NB4 (cell line): Measurements from ENCODE around the gene SRGAP1.
"Not testable (repeated sequence)": the region's sequence is repeated elsewhere in the genome, so short reads cannot be mapped to it uniquely, and the experiment has no call there.

Experiments
- DNase-seq: peaks from one replicate; pipeline ENCODE4 v3.0.0; 2010; ENCODE audit warnings: low read depth
- H3K4me3 ChIP-seq: one replicate; pipeline ENCODE4 v1.5.1; 2011; ENCODE audit warnings: mild to moderate bottlenecking, low read depth, low read length, moderate library complexity
- CTCF ChIP-seq: IDR thresholded peaks from one replicate; pipeline ENCODE4 v1.5.1; 2012; ENCODE audit warnings: low read depth, low read length
- MAX ChIP-seq: IDR thresholded peaks from 2 replicates; pipeline ENCODE4 v1.6.1; 2011; ENCODE audit warnings: low read depth, low read length
- MYC ChIP-seq: IDR thresholded peaks from 2 replicates; pipeline ENCODE4 v1.6.1; 2011; ENCODE audit warnings: low read depth, low read length
- POLR2A ChIP-seq: IDR thresholded peaks from 2 replicates; pipeline ENCODE4 v1.6.1; 2011; ENCODE audit warnings: mild to moderate bottlenecking; ENCODE audit not compliant: insufficient read length; ENCODE audit errors: extremely low read depth

Gene SRGAP1

DNA sequence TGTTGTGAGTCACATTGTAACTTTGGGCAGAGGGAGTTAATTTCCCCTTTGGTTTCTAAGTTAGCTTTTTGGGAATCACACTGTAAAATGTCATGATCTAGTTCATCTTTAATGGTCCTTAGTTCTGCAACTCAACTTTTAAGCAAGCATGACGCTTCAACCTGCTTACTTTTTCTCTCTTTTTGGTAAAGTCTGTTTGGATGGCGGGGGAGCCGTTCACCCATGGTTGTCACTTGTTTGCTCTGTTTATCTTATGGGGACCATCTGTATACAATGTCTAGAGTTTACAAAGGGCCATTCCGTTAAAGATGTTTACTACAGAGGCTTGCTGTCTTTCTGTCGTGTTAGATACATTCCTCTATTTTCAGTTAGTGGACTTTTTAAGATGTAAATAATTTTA is 172.0 kb downstream of the SRGAP1 start:
- DNase-seq = no peak
- no peak for TF ChIP-seq CTCF
- no peak for TF ChIP-seq MYC
- no peak for TF ChIP-seq POLR2A
- TF ChIP-seq MAX = no peak
- no peak overlapping the region for H3K4me3 ChIP-seq

DNA sequence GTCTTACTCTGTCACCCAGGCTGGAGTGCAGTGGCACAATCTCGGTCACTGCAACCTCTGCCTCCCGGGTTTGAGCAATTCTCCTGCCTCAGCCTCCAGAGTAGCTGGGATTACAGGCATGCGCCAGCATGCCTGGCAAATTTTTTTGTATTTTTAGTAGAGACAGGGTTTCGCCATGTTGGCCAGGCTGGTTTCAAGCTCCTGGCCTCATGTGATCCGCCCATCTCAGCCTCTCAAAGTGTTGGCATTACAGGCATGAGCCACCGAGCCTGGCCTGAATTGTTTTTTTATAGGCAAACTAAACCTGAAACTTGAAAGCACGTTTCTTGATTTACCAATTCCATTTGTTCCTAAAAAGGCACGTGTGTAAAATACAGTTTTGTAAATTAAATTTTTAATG is 173.6 kb downstream of the SRGAP1 start:
- not testable (repeated sequence) for H3K4me3 ChIP-seq, DNase-seq

- no peak overlapping the region for H3K4me3 ChIP-seq
- TF ChIP-seq CTCF (no peak), POLR2A (no peak), MAX (no peak), MYC (no peak)
- DNase-seq = no peak
Measured at GRCh38 chr12:64018524-64018923, 174.0 kb downstream of the SRGAP1 start.

DNA sequence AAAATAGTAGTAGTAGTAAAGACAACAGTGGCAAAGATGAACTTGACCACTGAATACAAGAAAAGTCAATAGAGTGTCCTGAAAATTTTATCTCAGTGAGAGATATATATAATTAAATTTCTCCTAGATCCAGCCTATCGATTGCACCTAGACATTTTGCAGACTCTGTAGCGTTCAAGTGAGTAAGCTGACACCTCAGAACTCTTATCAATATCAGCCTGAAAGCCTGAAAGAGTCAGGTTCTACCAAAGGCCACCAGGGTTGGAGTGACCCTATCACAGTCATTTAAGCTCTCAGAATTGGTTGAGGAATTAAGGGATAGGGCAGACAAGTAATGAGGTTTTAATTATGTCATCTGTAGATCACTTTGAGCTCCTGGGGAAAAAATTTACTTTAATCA is 174.6 kb downstream of the SRGAP1 start:
- no peak for DNase-seq
- TF ChIP-seq CTCF = no peak
- TF ChIP-seq MYC = no peak
- TF ChIP-seq MAX = no peak
- TF ChIP-seq POLR2A = no peak
- H3K4me3 ChIP-seq = no peak overlapping the region

- no peak overlapping the region for H3K4me3 ChIP-seq
- no peak for TF ChIP-seq POLR2A
- TF ChIP-seq CTCF = no peak
- no peak for TF ChIP-seq MYC
- no peak for TF ChIP-seq MAX
- no peak for DNase-seq
Measured at GRCh38 chr12:64019654-64020053, 175.2 kb downstream of the SRGAP1 start.

DNA sequence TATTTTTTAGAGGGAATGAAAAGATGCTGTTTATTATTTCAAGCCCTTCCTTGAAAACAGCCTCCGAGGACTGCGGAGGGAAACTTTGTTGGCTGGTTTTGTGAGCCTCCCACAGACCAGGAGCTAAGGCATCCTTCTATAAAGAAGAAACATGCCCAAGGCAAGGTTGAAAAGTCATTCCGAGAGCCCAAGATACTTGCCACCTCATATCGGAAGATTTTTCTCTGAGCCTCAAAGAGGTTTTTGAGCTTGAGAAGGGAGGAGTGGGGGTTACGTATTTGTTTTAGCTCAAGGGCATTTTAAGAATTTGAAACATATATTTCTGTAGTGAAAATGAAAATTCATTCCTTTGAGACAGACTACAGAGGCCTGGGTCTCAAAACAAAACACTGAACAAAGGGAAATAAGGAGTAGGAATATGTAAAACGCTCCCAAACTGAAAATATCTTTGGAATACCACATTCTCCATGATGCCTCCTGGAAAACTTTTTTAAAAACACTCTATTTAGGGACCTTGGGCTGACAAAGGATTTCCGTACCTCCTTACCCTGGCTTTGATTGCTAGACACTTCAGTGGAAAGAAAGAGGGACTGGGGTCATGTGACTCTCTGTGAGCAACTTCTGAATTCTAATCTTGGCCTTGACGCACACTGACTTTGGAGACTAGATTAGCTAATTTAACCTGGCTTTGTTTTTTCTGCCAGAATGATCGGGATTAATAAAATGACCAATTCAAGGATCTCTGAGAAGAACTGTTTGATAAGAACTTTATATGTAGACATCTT is 180.9 kb downstream of the SRGAP1 start:
- no peak for DNase-seq
- TF ChIP-seq MAX (no peak), CTCF (no peak)
- H3K4me3 ChIP-seq = no peak overlapping the region
